GM12892 (cell line): Measurements from ENCODE around the gene NUDT14.

ENCODE experiments used
- POLR2A ChIP-seq: IDR thresholded peaks from 2 replicates; pipeline ENCODE4 v1.6.1; 2011; ENCODE audit warnings: low read depth, low read length, control low read depth
- TAF1 ChIP-seq: IDR thresholded peaks from 2 replicates; pipeline ENCODE4 v1.6.1; 2011; ENCODE audit warnings: low read depth, mild to moderate bottlenecking, control low read depth, low read length, borderline replicate concordance

DNA sequence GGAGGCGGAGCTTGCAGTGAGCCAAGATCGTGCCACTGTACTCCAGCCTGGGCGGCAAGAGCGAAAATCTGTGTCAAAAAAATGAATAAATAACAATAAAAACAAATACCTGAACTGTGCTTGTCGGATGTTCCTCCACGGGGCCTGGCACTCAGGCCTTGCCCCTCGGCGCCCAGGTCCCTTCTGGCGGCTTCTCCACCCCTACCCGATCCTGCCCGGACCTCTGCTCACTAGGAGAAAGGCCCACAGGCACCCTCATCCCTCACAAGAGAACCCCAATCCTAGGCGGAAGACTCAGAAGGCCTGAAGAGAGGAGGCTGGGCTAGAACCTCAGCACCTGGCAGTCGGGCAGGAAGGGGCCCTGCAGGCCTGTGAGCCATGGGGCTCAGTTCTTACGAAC, 46.2 kb upstream of the NUDT14 start:
- TF ChIP-seq POLR2A (no peak), TAF1 (no peak)
